Motor neuron (in vitro differentiated cells): ENCODE results near the gene SPAAR. TPM values are rescaled to one million over a fixed set of nuclear protein-coding genes. Genes with fewer than 3 reads are reported as not detected.

Experiments used
- total RNA-seq, 8 experiments: library from RNA; unstranded; fragments of 300-600 nt; gene quantifications; 2 replicates each; pipeline versions ENCODE4 v1.2.3 to v1.2.4, GENCODE V29; 2022

Gene SPAAR
- total RNA-seq, 8 experiments from 2014 or later = 0.11 to 0.91 (median 0.25) TPM; not detected in 3

Other genes with a start within 250 kb of the SPAAR start
- gene ARHGEF39, start 244.3 kb upstream of the SPAAR start, total RNA-seq = 1 to 10 TPM in 6 of 8 experiments, under 1 TPM in 2; 0.41 to 7.2 (median 3.0) TPM
- 1 to 10 TPM in 1 of 8 experiments, under 1 TPM in 2, not detected in 5; 0.60 to 1.8 (median 0.87) TPM for gene CA9, start 235.6 kb upstream of the SPAAR start, total RNA-seq
- gene TPM2, start 219.6 kb upstream of the SPAAR start, total RNA-seq = 100 to 1,000 TPM in 2 of 8 experiments, 10 to 100 TPM in 3, 1 to 10 TPM in 3; 6.1 to 470 (median 68.3) TPM
- gene TLN1, start 177.3 kb upstream of the SPAAR start, total RNA-seq = 100 to 1,000 TPM in 1 of 8 experiments, 10 to 100 TPM in 6, 1 to 10 TPM in 1; 6.9 to 138 (median 44.6) TPM
- gene CREB3, start 176.8 kb upstream of the SPAAR start, total RNA-seq = 10 to 100 TPM; 24.7 to 77.7 (median 56.2) TPM
- 100 to 1,000 TPM in 1 of 8 experiments, 10 to 100 TPM in 7; 24.5 to 128 (median 53.7) TPM for gene GBA2, start 160.3 kb upstream of the SPAAR start, total RNA-seq
- gene RGP1, start 160.2 kb upstream of the SPAAR start, total RNA-seq = 10 to 100 TPM; 11.0 to 31.0 (median 14.4) TPM
- gene MSMP, start 155.2 kb upstream of the SPAAR start, total RNA-seq = not detected
- gene NPR2, start 117.9 kb upstream of the SPAAR start, total RNA-seq = 10 to 100 TPM in 5 of 8 experiments, 1 to 10 TPM in 3; 5.5 to 37.8 (median 14.6) TPM
- 10 to 100 TPM in 1 of 8 experiments, 1 to 10 TPM in 6, under 1 TPM in 1; 0.31 to 21.9 (median 2.4) TPM for gene SPAG8, start 97.2 kb upstream of the SPAAR start, total RNA-seq
- 10 to 100 TPM; 30.5 to 62.8 (median 42.9) TPM for gene HINT2, start 94.4 kb upstream of the SPAAR start, total RNA-seq
- under 1 TPM; 0.07 to 0.76 (median 0.25) TPM for gene FAM221B, start 80.8 kb upstream of the SPAAR start, total RNA-seq
- 10 to 100 TPM in 5 of 8 experiments, 1 to 10 TPM in 3; 2.4 to 17.0 (median 13.2) TPM for gene TMEM8B, start 80.3 kb upstream of the SPAAR start, total RNA-seq
- under 1 TPM in 4 of 8 experiments, not detected in 4; 0.27 to 0.97 (median 0.40) TPM for gene OR13J1, start 39.1 kb upstream of the SPAAR start, total RNA-seq
- 1 to 10 TPM in 4 of 8 experiments, under 1 TPM in 3, not detected in 1; 0.27 to 1.8 (median 1.0) TPM for gene HRCT1, start 3.3 kb upstream of the SPAAR start, total RNA-seq
- 1 to 10 TPM in 1 of 8 experiments, under 1 TPM in 4, not detected in 3; 0.31 to 3.5 (median 0.40) TPM for gene OR2S2, start 48.7 kb downstream of the SPAAR start, total RNA-seq
- 10 to 100 TPM in 4 of 8 experiments, 1 to 10 TPM in 4; 3.9 to 42.2 (median 8.0) TPM for gene RECK, start 127.4 kb downstream of the SPAAR start, total RNA-seq
- 10 to 100 TPM in 1 of 8 experiments, 1 to 10 TPM in 7; 1.4 to 58.5 (median 4.3) TPM for gene GLIPR2, start 227.2 kb downstream of the SPAAR start, total RNA-seq